OCI-LY3 (cell line): ENCODE results near the gene BPIFB2.

ENCODE experiments used
- H2AFZ ChIP-seq: fragments of 200-600, 300-600 bp; shearing (Covaris generic); 2 replicates; pipeline ENCODE4 v1.6.0; 2014; ENCODE audit warnings: antibody characterized with exemption, low read depth, low read length
- H3K27ac ChIP-seq: fragments of 200-600, 300-600 bp; sonication (generic); 2 replicates; pipeline ENCODE4 v1.5.1; 2014; ENCODE audit warnings: mild to moderate bottlenecking, low read length, moderate library complexity, mixed read lengths
- H3K27me3 ChIP-seq: fragments of 200-600, 300-600 bp; sonication (generic); 2 replicates; pipeline ENCODE4 v1.6.1; 2014; ENCODE audit warnings: low read depth, low read length, mixed read lengths
- H3K36me3 ChIP-seq: fragments of 200-600, 300-600 bp; sonication (generic); replicated peaks from 2 replicates; pipeline ENCODE3; 2014; ENCODE audit warnings: low read depth, low read length, mixed read lengths
- H3K4me1 ChIP-seq: fragments of 300-600, 200-600 bp; sonication (generic); 2 replicates; pipeline ENCODE4 v1.6.1; 2014; ENCODE audit warnings: low read length, mixed read lengths
- H3K4me2 ChIP-seq: fragments of 200-600, 300-600 bp; sonication (generic); 2 replicates; pipeline ENCODE4 v1.6.1; 2014; ENCODE audit warnings: low read length, mixed read lengths
- H3K4me3 ChIP-seq: fragments of 300-600, 200-600 bp; sonication (generic); 2 replicates; pipeline ENCODE4 v1.5.1; 2014; ENCODE audit warnings: antibody characterized with exemption, mild to moderate bottlenecking, low read length, moderate library complexity
- H3K79me2 ChIP-seq: fragments of 300-600, 200-600 bp; shearing (Covaris generic); 2 replicates; pipeline ENCODE4 v1.6.1; 2014; ENCODE audit warnings: mild to moderate bottlenecking, low read length, mixed read lengths
- H3K9ac ChIP-seq: fragments of 300-600, 200-600 bp; shearing (Covaris generic); 2 replicates; pipeline ENCODE4 v1.6.0; 2014; ENCODE audit warnings: mild to moderate bottlenecking, low read length, moderate library complexity
- H3K9me3 ChIP-seq: fragments of 200-600, 300-600 bp; shearing (Covaris generic); 2 replicates; pipeline ENCODE4 v1.6.1; 2014; ENCODE audit warnings: low read length, mixed read lengths; ENCODE audit not compliant: insufficient read depth
- H4K20me1 ChIP-seq: fragments of 200-600, 300-600 bp; sonication (generic); 2 replicates; pipeline ENCODE4 v1.6.1; 2016; ENCODE audit warnings: low read length, mixed read lengths; ENCODE audit not compliant: insufficient read depth
- CTCF ChIP-seq: fragments of 200-600, 300-600 bp; sonication (generic); IDR thresholded peaks from 2 replicates; pipeline ENCODE4 v1.5.1; 2014; ENCODE audit warnings: antibody characterized with exemption, low read length, low read depth
- EZH2phosphoT487 ChIP-seq: fragments of 200-600 bp; shearing (Covaris generic); IDR thresholded peaks from 2 replicates; pipeline ENCODE4 v1.6.1; 2018; ENCODE audit warnings: antibody characterized with exemption, mixed run types, low read depth

Gene BPIFB2

DNA sequence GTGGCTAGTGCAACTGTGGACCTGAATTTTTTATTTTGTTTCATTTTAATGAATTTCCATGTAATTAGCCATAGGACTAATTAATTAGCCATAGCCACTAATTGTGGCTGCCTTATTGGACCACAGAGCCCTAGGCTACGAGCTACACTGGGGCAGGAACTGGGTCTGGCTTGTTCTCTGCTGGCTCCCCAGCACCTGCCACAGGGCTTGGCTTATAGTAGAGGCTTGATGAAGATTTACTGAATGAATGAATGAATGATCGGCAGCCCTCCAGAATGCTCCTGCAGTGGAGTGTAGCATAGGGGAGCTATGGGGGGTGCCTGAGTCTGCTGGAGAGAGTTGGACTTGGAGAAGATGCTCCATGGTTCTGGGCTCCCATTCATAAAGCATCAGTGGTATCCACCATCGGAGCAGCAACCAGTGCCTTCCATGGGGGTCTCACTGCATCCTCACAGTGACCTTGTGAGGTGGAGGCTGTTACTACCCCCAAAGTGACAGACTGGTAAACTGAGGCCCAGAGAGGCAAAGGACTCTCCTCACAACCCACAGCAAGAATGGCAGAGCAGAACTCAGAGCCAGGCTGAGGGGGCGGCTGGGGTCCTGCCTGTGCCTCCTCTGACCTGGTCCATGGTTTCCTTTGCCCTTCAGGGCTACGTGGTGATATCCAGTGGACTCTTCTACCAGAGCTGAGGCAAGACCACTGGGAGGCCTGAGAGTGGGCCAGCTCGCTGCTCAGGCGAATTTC, 15.4 kb downstream of the BPIFB2 start:
- Histone ChIP-seq H3K9me3 (no peaks in the 10 kb centered on the region), H3K36me3 (no peaks in the 10 kb centered on the region), H3K4me2 (no peak overlapping the region), H3K4me3 (no peak overlapping the region), H3K27ac (no peak overlapping the region), H3K9ac (no peak overlapping the region), H3K27me3 (peaks cover 23% of the 10 kb centered on the region; the same call in 1 of the 2 replicates), H2AFZ (no peak overlapping the region), H4K20me1 (no peaks in the 10 kb centered on the region), H3K4me1 (peaks cover 20% of the 10 kb centered on the region), H3K79me2 (no peaks in the 10 kb centered on the region)
- no peak for TF ChIP-seq EZH2phosphoT487
- TF ChIP-seq CTCF: no peak

DNA sequence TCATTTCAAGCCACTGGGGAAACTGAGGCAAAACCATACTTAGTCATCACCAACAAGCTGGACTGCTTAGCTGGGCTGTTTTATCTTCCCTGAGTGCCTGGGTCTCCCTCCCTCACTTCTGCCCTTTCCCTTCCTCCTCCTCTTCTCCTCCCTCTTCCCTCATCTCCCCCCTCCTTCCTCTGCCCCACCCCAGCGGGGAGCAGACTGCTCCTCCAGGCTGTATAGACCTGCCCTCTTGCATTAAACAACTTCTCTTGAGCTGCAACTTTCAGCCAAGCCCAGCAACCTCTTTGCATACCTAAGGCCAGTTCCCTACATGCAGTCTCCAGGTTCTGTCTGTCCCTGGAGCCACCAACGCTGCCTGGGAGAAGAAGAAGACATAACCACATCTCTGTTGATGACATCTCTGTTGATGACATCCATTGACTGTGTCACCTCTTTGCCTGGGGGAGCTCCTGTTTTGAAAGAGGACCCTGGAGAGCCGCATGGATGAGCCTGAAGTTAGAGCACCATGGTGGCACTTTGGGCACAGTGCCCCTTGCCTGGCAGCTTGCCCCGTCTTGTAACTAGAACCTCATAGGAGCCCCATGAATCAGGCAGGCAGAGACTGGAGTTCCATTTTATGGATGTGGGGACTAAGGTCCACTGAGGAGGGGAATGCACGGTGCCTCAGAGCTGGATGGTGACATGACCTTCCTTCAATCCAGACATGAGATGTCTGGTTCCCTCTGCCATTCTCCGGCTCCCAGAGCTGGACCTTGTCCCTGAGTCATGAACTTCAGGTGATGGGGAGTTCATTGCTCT, 16.1 kb downstream of the BPIFB2 start:
- Histone ChIP-seq H3K4me1 (peaks cover 20% of the 10 kb centered on the region), H2AFZ (no peak overlapping the region), H3K9me3 (no peaks in the 10 kb centered on the region), H3K4me3 (no peak overlapping the region), H3K36me3 (no peaks in the 10 kb centered on the region), H3K27me3 (peaks cover 26% of the 10 kb centered on the region), H3K79me2 (no peaks in the 10 kb centered on the region), H3K4me2 (no peak overlapping the region), H3K27ac (no peak overlapping the region), H4K20me1 (no peaks in the 10 kb centered on the region), H3K9ac (no peak overlapping the region)
- TF ChIP-seq EZH2phosphoT487 (no peak), CTCF (no peak)

DNA sequence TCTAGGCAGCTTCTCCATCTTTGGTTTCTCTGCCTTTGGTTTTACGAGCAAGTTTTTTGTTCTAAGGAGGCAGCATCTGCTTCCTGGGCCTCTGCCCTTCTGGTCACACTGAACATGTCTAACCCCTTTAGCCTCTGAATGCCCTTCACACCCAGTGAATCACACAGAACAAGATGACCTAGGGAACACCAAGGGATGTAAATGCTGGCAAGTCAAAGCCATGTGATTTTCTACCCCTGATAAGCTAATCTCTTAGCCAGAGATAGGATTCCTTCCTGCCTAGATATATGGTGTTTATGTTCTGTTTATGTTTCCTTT, 16.7 kb downstream of the BPIFB2 start:
- no peak overlapping the region for H3K9ac ChIP-seq
- no peak overlapping the region for H3K4me2 ChIP-seq
- H2AFZ ChIP-seq: no peak overlapping the region
- H3K9me3 ChIP-seq: no peaks in the 10 kb centered on the region
- no peaks in the 10 kb centered on the region for H3K36me3 ChIP-seq
- H3K27me3 ChIP-seq: peaks cover 32% of the 10 kb centered on the region
- H3K27ac ChIP-seq: no peak overlapping the region
- TF ChIP-seq CTCF (no peak), EZH2phosphoT487 (no peak)
- H3K79me2 ChIP-seq: no peaks in the 10 kb centered on the region
- H3K4me1 ChIP-seq: peaks cover 20% of the 10 kb centered on the region
- no peak overlapping the region for H3K4me3 ChIP-seq
- H4K20me1 ChIP-seq: no peaks in the 10 kb centered on the region

GRCh38 chr20:33024609-33025317, 17.3 kb downstream of the BPIFB2 start:
- no peaks in the 10 kb centered on the region for H3K36me3 ChIP-seq
- H3K4me1 ChIP-seq: peaks cover 20% of the 10 kb centered on the region
- no peak overlapping the region for H3K27ac ChIP-seq
- no peaks in the 10 kb centered on the region for H3K9me3 ChIP-seq
- H3K79me2 ChIP-seq: no peaks in the 10 kb centered on the region
- TF ChIP-seq CTCF (no peak), EZH2phosphoT487 (no peak)
- H3K4me3 ChIP-seq: no peak overlapping the region
- no peak overlapping the region for H2AFZ ChIP-seq
- peaks cover 37% of the 10 kb centered on the region for H3K27me3 ChIP-seq
- no peaks in the 10 kb centered on the region for H4K20me1 ChIP-seq
- H3K4me2 ChIP-seq: no peak overlapping the region
- H3K9ac ChIP-seq: no peak overlapping the region
